ENCODE measurements around the gene SUMF1. TPM values are rescaled to one million over a fixed set of nuclear protein-coding genes. Genes with fewer than 3 reads are reported as not detected.

Gene SUMF1
- total RNA-seq = 44.2 and 45.8 TPM in 2 replicates

GRCh38 chr3:4466741-4467521 lies at the start of gene SUMF1:
Gene SUMF1, minus strand, starts transcription at chr3:4467269. Its CDS starts 24 bp downstream, at chr3:4467245.

GRCh38 chr3:4493014-4493940 lies 26.2 kb upstream of the SUMF1 start, which contains the start of gene ITPR1:
Gene ITPR1, plus strand, starts transcription at chr3:4493348. Its CDS starts 23,144 bp downstream, at chr3:4516492.

Other genes starting within 250 kb of the SUMF1 start
- gene SETMAR, start 163.9 kb downstream of the SUMF1 start, total RNA-seq = 7.8 and 12.6 TPM in 2 replicates
- 9.9 and 13.6 TPM in 2 replicates for gene ITPR1, start 26.1 kb upstream of the SUMF1 start, total RNA-seq

All from mammary microvascular endothelial cell (primary cell).